Stimulated activated CD8-positive, alpha-beta memory T cell treated with anti-CD3 and anti-CD28 coated beads, Interleukin-7, amount 100 ng/mL, for 48 hours (primary cell): ENCODE measurements around the gene ESD.
"Not testable (repeated sequence)": the region's sequence is repeated elsewhere in the genome, so short reads cannot be mapped to it uniquely, and the experiment has no call there.

ENCODE experiments used
- DNase-seq, 2 donors: peaks; one replicate each; pipeline ENCODE4 v3.0.0-alpha.2; 2020; ENCODE audit warnings: low read depth in 1 of 2; ENCODE audit errors: extremely low read depth in 1 of 2

ESD gene

DNA sequence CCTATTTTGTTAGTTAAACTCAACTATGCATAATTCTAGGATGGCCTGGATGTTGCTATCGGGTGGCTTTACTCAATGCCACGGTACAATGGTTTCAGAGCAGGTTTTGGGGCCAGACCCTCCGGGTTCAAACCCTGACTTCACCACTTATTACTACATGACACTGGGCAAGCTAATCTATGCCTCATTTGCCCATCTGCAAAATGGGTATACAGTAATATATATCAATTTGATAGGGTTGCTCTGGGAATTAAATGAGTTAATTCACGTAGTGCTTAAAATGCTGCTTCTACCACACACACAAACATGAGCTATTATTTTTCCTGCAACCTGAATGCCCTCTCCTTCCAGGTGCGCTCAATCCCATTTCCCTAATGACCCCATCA lies 839 bp downstream of the ESD start:
- DNase-seq, result no peak

DNA sequence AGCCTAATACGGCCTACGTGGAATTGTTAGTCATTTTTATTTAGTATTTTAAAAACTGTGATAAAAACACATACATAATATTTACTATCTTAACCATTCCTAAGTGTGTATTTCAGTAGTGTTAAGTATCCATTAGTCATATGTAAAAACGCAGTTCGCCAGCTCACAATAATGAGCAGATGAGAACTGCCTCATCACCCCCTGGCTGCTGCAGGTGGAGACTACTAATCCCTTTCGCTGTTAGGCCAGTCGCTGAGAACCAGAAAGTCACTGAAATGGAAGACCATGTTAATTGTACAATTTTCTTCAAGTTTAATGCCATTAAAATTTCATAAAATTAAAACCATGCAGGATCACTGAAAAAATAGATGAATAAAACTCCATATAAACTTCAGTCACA lies 1.6 kb downstream of the ESD start:
- DNase-seq, result peak in 1 of 2 donors; percentile 5

DNA sequence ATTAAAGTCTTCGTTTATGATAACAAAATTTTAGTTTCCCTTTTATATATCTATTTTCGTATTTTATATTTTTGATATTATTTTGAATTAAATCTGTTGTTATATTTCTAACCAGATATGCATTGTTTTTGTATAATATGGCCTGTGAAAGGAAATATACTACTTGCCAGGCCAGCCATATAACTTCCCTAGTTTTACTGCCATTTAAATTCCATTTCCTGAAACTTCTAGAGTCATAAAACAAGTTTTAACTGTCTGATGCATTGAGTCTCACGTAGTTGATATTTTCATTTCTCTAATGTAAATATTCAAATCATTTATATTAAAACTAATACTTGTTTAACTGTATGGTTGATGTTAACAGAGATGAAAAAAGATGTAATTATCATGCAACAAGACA lies 13.5 kb downstream of the ESD start:
- no peak for DNase-seq

DNA sequence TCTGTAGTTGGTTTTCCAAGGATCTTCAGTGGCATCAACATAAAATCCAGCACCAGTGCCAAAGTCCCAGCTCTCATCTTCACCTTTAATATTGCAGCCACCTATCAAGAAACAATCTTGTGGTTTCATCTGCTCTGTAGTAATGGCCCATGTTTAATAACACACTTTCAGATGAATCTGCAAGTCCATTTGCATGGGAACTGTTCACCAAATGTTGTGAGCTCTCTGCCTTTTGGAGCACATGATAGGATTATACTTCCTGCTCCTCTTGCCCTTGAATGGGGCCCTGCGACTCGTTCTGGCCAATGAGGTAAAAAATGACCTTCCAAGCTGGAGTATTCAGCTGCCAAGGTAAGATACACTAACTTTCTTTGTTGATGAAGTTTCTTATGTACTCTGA lies 14.3 kb downstream of the ESD start:
- no peak for DNase-seq

DNA sequence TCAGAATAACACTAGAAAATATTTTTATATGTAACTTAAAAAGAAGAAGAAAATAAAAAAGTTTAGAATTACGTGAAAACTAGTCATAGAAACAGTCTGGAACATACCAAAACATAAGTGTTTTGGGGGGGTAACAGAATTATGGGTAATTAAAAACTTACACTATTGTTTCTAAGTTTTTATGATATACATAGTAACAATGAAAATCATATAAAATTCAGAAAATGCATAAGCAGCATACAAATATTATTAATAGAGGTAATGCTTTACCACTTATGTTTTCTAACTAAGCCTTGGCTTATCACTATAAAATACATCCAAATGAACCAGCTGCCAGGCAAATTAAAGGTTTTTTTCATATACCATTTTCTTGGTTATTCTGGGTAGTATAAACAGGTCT lies 14.9 kb downstream of the ESD start:
- DNase-seq, result no peak

DNA sequence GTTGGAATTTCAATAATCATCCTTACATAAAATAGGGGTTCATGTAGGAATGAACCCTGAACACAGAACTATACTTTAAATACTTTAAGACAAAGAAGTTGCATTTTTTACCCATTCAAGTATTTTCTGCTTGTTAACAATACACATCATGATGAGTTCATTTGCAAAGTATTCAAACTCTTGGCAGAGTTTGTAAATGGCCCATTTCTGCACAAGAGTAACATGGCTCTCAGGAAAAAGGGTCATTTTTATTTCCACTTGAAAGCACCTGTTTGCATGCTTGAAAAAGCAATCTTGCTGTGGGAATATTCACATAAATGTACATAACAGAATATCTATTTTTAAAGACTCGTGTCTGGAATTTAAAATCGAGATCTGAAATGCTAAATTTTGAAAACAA lies 18.1 kb downstream of the ESD start:
- no peak for DNase-seq

DNA sequence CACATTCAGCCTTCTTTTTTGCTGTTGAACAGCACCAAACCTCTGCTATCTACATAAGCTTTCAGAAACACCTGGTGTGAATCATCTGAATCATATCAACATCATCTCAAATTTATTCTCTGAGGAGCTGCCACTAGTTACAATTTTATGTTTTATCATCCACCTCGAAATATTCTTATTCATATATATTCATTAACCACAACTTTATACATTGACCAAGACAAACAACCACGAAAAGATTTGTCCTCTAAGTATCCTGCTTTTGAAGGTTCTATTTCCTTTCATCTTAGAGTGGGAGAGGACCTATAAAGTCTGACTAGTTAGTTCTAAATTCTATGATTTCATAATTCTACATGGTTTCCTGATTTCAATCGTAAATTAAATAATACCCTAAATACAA lies 18.9 kb downstream of the ESD start:
- no peak for DNase-seq

DNA sequence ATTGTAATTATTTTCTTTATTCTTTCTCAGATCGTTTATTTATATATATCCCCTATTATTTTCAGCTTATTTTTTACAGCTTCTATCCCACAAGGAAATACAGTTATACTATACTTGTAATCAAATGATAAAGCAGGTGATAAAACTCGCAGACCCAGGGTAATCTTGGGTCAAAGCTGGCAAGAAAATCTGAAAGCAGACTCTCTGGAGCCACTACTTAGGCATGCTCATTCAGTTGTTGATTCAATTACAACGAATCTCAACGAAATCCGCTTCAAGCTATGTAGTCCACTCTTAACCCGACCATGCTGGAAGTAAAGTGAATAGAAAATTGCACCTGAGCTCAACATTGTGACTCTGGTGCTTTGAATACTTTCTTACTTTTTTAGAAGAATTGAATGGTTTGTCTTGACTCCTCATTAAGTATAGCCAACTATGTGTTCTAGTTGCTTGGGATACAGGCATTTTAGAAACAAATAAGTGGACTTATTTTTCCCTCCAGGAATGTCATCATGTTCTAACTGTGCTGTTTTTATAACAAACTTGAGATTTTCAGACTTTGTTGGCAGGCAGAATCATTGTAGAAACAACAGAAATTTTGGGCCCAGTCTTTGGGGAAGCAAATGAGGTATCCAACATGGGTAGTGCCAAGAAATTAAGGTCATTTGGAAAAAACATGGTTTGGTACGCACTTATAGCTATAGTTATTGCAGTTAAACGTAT lies 21.4 kb downstream of the ESD start:
- no peak for DNase-seq

DNA sequence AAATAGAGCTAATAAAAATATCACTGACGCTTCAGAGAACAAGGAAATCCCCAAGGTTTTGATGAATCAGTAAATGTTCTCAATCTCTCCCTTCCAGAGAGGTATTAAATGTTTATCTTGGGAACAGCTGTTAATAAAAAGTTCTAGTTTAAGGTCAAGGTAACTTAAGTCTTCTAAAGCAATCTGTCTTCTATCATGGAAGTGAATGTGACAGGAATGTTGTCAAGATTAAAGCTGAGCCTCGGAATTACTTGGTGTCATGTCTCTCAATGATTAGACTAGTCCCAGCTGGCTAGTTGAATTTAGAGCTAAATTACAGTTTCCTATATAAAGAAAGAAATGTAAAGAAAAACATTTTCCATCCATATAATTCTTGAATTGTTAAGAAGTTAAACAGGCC lies 23.4 kb downstream of the ESD start:
- no peak for DNase-seq

DNA sequence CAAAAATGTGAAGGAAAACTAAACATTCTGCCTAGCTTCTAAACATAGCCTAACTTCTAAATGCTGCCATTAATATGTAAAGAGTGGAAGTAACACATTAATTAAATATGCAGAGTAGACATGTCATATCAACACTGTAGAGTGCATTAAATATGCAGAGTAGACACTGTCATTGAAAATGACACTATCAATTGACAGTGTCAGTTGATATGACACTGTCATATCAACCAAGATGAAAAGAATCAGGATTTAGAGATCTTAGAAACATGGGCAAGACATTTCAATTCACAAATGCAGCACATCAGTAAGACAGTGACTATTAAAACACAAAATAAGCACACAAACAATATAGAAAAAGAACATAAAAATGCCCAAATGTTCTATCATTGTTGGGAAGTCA lies 25.3 kb downstream of the ESD start:
- DNase-seq, result no peak

DNA sequence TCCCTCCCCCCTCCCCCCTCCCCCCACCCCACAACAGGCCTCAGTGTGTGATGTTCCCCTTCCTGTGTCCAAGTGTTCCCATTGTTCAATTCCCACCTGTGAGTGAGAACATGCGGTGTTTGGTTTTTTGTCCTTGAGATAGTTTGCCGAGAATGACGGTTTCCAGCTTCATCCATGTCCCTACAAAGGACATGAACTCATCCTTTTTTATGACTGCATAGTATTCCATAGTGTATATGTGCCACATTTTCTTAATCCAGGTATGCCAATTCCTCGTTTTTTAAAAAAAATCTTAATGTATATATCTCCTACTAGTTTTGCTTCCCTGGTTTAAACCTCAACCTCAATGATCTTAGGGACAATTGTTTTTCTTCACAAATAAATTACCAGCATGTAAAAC lies 27.0 kb downstream of the ESD start:
- DNase-seq, result not testable (repeated sequence)

DNA sequence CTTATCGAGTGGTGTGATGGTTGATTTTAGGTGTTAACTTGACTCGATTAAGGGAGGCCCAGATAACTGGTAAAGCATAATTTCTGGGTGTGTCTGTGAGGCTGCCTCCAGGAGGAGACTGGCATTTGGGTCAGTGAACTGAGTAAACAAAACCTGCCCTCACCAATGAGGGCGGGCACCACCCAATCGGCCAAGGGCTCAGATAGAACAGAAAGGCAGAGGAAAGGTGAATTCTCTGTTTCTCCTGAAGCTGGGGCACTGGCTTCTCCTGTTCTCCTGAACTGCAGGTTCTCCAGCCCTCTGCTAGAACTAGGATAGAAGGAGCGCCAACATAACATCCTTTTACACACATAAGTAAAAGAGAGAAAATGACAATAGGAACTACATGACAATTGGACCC lies 35.1 kb downstream of the ESD start:
- no peak for DNase-seq

DNA sequence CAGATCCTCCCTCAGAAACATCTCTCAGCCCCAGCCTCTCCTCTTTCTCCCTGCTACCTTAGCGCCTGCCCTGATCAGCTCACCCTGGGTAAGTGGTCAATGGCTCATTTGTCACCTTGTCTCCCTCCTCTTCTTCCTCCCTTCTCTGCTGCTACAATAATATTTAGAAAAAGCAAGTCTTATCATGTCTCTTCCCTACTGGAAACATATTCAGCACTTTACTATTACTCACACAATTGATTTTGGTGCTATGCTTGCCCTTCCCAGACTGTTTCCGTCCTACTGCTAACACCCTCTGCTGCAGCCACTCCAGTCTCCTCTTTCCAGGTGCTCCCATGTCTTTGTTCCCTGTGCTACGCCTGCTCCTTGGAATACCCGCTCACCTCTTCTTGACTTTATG lies 35.8 kb downstream of the ESD start:
- no peak for DNase-seq

DNA sequence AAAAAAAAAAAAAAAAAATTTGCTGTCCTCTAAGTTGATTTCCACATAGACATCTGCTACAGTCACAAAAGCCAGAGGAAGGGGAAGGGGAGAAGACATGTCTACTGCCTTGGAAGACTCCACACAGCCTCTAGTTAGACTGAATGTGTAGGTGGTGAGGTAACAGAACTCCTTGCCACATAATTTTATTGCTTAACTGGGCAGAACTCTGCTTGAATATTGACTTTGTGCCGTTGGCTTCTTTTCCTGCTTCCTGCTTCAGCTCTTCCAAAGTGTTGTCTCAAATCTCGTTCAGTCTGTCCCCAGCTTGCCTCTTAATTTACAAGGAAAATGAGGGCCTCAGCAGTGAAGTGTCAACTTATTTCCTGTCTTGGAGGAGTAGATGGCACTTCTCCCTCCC lies 37.1 kb downstream of the ESD start:
- no peak for DNase-seq

DNA sequence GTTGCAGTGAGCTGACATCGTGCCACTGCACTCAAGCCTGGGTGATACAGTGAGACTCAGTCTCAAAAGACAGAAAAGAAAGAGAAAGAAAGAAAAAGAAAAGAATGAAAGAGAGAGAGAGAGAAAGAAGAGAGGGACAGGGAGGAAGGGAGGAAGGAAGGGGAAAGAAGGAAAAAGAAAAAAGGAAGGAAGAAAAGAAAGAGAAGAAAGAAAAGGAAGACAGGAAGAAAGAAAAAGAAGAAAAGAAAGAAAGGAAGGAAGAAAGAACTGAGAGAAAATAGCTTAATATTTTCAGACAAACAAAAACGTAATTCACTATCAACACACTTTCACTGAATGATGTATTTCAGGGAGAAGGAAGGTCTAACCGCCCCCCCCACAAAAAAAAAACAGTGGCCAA lies 39.3 kb downstream of the ESD start:
- DNase-seq, result no peak

DNA sequence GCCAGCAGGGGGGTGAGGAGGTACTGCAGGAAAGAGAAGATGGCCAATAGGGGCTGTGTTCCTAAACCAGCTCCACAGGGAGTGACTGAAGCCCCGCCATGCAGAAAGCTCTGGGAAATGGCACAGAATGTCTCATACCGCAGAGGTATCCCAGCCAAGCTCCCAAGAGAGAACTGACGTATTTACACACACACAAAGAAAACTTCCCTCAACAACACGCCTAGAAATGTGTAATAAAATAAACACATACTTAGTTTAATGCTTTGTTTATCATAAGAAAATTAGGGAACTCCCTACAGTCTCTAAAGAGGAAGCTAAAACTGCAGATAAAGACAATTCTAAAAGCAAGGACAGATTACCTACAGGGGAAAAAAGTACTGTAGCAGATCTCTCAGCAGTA lies 40.0 kb downstream of the ESD start:
- no peak for DNase-seq

DNA sequence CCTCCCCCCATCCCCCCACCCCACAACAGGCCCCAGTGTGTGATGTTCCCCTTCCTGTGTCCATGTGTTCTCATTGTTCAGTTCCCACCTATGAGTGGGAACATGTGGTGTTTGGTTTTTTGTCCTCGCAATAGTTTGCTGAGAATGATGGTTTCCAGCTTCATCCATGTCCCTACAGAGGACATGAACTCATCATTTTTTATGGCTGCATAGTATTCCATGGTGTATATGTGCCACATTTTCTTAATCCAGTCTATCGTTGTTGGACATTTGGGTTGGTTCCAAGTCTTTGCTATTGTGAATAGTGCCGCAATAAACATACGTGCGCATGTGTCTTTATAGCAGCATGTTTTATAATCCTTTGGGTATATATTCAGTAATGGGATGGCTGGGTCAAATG lies 41.5 kb downstream of the ESD start:
- not testable (repeated sequence) for DNase-seq

DNA sequence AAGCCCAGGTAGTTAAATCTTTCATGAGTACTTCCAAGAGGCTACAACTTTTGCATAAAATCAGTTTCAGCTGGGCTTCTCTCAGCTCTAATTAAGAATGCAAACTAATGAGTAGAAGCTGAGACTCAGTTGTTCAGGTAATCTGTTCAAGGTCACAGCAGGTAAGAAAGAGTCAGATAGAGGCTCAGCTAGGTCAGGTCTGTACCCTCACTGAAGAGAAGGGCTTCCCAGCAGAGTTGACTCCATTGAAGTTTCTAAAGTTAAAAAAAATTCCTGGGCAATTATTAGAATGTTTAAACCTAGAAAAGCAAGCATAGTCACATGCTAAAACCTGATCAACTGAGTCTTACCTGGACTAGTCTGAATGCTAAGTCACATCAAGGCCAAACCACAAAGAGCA lies 42.1 kb downstream of the ESD start:
- DNase-seq, result no peak

DNA sequence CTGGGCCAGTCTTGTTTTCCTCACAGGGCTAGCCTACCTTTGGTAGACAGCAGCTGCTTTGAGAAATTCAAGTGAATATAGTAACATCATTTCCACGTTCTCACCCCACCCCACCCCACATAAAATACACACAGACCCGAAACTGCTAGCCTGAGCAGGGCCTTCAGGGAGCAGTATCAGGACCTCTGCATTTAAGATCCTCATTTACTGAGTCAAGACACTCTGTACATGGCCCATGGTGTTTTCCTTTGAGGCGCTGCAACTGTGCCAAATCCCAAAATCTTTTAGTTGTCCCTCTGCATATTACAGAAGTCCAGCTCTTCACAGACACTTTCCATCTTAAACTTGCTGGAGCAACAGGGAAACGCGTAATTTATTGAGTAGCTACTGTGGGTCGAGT lies 43.0 kb downstream of the ESD start:
- no peak for DNase-seq

DNA sequence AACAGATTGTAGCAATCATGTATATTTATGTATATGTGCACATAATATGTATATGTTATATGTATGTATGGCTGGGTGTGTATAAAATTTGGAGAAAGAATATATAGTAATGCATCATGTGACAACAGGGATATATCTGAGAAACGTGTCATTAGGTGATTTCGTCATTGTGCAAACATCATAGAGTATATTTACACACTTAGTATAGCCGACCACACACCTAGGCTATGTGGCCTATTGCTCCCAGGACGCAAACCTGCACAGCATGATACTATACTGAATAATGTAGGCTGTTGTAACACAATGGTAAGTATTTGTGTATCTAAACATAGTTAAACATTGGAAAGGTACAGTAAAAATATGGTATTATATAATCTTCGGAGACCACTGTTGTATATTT lies 43.8 kb downstream of the ESD start:
- no peak for DNase-seq

DNA sequence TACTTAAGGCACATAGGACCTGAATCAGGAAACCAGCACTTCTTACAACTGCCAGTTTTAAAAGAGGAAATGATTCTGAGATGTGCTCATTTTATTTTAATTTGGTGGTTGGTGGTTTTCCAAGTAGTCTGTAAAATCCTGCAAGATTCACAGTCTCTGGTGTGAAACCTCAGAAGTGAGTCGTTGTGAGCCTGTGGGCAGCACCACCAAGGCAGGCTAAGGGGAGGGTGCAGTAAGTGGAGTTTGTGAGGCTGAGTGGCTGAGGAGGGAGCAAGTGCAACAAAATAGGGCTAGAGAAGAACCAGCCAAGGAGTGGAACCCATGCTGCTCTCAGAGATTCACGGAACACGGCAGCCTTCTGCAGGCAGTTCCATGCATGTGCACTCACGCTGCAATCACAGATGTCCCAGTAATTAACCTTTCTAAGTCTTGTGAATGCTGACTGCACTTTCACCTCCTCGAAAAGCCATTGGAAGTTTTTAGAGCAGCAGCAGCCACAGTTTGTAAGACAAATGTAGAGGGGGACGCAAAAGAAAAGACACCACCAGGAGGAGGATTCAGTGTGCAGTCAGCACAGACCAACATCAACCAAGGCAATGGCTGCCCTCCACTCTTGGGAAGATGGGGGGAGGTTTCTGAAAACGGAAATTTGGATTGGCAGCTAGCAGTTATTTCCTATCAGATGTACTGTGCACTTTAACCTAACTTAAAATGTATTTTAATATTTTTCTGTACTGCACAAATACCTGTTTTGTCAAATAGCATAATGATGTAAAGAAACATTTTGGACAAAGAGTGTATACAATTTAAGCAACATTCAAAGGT lies 44.9 kb downstream of the ESD start:
- peak; percentile 37 to 57 for DNase-seq

DNA sequence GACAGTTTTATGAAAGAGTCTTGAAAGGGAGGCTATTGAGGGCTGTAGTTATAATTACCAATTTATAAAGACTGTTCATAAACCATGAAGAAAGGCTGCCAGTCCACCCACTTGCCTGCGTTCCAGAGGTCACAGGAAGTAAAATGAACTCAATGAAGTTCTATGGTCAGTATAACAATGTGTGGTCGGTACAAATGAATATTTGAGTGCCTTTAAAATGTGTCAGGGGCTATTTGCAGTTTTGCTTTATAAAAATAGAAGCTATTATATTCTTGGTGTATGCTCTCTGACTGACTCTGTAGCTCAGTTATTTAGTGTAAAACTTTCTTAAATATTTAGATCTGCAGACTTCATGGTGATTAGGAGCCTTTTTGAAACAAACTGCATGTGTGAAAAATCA lies 47.0 kb downstream of the ESD start:
- no peak for DNase-seq

DNA sequence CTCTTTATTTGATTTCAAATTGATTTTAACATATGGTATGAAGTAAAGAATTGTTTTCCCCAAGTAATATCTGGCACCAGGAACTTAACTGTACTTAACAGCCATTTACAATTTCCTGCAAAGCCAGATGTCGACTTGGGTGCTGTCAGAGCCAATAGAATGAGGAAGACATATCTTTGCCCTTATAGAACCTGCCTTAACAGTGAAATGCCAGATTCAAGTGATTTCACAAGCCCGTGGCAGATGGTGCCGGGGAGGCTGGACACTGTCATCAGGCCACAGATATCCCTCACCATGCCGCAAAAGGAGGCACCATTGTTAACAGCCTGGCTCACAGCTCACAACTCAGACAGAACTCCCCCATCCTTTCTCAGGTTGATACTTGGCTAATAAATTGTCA lies 48.7 kb downstream of the ESD start:
- DNase-seq, result no peak
